ENCODE data around the gene TLX3.
"Not testable (repeated sequence)": the region's sequence is repeated elsewhere in the genome, so short reads cannot be mapped to it uniquely, and the experiment has no call there.

The TLX3 gene

GRCh38 chr5:171344936-171345608 is 36.0 kb downstream of the TLX3 start:
- ChIA-PET CTCF (interaction anchor here (0.6 to 1.2 kb wide), 6 partner anchors 73 to 730 kb away, joined by 3 to 4 read pairs (median 3); no protein-coding TSS in a partner anchor), POLR2A (ENCODE audit: low non-redundant PET) (no interaction called here)
- no peak for TF ChIP-seq CTCF (conservative IDR thresholded peaks at IDR 0.05; ENCODE audit: low read depth)
- DNase-seq (ENCODE audit: low spot score), result no peak
- H3K27ac ChIP-seq, result no peak overlapping the region

DNA sequence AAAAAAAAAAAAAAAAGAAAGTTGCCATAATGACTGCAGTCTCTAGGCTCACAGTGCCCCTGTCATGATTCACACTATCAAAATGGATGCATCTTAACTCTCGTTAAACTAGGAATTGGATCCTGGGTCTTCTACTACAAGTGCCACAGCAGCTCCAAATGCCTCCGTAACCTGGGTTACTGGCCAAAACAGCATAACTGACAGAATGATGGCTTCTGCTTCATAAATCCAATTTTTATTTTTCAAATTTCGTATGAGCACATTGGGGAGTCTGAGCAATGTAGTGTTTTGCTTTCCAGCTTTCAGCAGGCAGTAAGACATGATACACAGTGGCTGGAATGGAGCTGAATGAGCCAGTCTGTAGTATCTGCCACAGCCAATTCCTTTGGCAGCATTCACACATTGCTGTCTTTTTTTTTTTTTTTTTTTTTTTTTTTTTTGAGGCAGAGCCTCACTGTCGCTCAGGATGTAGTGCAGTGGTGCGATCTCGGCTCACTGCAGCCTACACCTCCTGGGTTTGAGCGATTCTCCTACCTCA is 42.6 kb downstream of the TLX3 start:
- no peak for DNase-seq (ENCODE audit: low spot score)
- ChIA-PET POLR2A (ENCODE audit: low non-redundant PET) (no interaction called here), CTCF (interaction anchor here (0.8 to 1.1 kb wide), 2 partner anchors 10 to 248 kb away, joined by 3 read pairs; no protein-coding TSS in a partner anchor)
- TF ChIP-seq CTCF (conservative IDR thresholded peaks at IDR 0.05; ENCODE audit: low read depth), result no peak
- H3K27ac ChIP-seq, result no peak overlapping the region

DNA sequence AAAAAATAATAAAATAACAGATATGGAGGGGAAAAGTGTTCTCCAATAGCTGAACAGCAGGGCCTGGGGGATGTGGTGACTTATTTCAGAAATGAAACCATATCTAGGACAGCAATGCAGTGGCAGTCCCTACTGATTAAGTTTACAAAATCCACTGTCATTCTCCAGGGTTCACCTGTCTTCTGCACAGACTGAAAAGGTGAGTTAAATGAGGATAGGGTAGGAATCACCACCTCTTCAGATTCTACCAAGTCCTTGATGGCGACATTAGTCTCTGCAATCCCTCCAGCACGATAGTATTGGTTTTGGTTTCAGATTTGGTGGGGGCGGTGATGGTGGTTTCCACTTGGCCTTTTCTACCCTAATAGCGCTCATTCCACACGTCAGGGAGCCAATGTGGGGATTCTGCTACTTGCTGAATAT is 46.3 kb downstream of the TLX3 start:
- CTCF ChIA-PET, result no interaction called here

DNA sequence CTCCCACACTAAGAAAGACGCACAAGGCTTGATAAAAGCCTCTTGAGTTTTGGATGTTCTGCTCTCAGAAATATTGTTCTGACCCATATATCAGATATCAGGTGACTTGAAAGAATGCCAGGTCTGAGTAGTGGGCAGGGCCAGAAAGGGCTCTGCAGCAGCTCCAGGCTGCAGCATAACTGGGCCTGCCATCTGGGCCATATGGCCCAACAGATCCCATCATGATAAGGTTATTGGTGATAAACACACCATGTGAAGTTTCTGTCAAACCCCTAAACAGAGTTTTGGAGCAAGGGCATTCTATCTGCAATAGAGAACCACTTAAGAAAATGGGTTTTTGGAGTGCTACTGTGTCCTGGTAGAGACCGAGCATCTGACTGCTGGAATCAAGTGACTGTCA is 48.8 kb downstream of the TLX3 start:
- POLR2A ChIA-PET (ENCODE audit: low non-redundant PET), result no interaction called here

More for the DNA sequence above, 46.3 kb downstream of the TLX3 start:
- no peak for TF ChIP-seq CTCF (conservative IDR thresholded peaks at IDR 0.05; ENCODE audit: low read depth)
- POLR2A ChIA-PET (ENCODE audit: low non-redundant PET), result no interaction called here
- H3K27ac ChIP-seq, result no peak overlapping the region
- no peak for DNase-seq (ENCODE audit: low spot score)

GRCh38 chr5:171361151-171361550 is 52.1 kb downstream of the TLX3 start:
- DNase-seq (ENCODE audit: low spot score); POLR2A ChIA-PET (ENCODE audit: low non-redundant PET); CTCF ChIA-PET; H3K27ac ChIP-seq: not testable (repeated sequence)

More for the DNA sequence above, 48.8 kb downstream of the TLX3 start:
- CTCF ChIA-PET, result interaction anchor here (0.5 to 0.6 kb wide), 2 partner anchors 185 to 441 kb away, joined by 3 read pairs; no protein-coding TSS in a partner anchor
- TF ChIP-seq CTCF (conservative IDR thresholded peaks at IDR 0.05; ENCODE audit: low read depth), result no peak
- no peak for DNase-seq (ENCODE audit: low spot score)
- H3K27ac ChIP-seq, result no peak overlapping the region
